MM.1S (cell line): ENCODE results near the gene BPIFA1.

Experiments used
- DNase-seq: peaks from one replicate; pipeline ENCODE4 v3.0.0-alpha.2; 2015
- H2AFZ ChIP-seq: fragments of 300-600 bp; sonication (generic); 2 replicates; pipeline ENCODE4 v1.6.0; 2016; ENCODE audit warnings: antibody characterized with exemption, low read length
- H3F3A ChIP-seq: fragments of 300-600 bp; sonication (generic); 2 replicates; pipeline ENCODE4 v1.6.1; 2016; ENCODE audit warnings: mild to moderate bottlenecking, antibody characterized with exemption, low read length, moderate library complexity, mixed read lengths; ENCODE audit not compliant: insufficient read depth
- H3K27ac ChIP-seq: fragments of 300-600 bp; sonication (generic); 2 replicates; pipeline ENCODE4 v1.5.1; 2016; ENCODE audit warnings: mild to moderate bottlenecking, low read length
- H3K27me3 ChIP-seq: fragments of 300-600 bp; sonication (generic); replicated peaks from 2 replicates; pipeline ENCODE4 v1.6.0; 2016; ENCODE audit warnings: low read length; ENCODE audit not compliant: insufficient read depth
- H3K36me3 ChIP-seq: fragments of 300-600 bp; sonication (generic); replicated peaks from 2 replicates; pipeline ENCODE4 v1.6.1; 2016; ENCODE audit warnings: mild to moderate bottlenecking, low read length, mixed read lengths; ENCODE audit not compliant: insufficient read depth
- H3K4me1 ChIP-seq: fragments of 300-600 bp; sonication (generic); 2 replicates; pipeline ENCODE4 v1.6.1; 2016; ENCODE audit warnings: low read length, mixed read lengths
- H3K4me2 ChIP-seq: fragments of 300-600 bp; sonication (generic); 2 replicates; pipeline ENCODE4 v1.6.0; 2016; ENCODE audit warnings: low read depth, low read length
- H3K4me3 ChIP-seq: fragments of 300-600 bp; sonication (generic); 2 replicates; pipeline ENCODE4 v1.5.1; 2016; ENCODE audit warnings: low read length, mixed read lengths
- H3K79me2 ChIP-seq: fragments of 300-600 bp; sonication (generic); 2 replicates; pipeline ENCODE4 v1.6.1; 2016; ENCODE audit warnings: mixed run types, low read length, mixed read lengths
- H3K9ac ChIP-seq: fragments of 300-600 bp; sonication (generic); 2 replicates; pipeline ENCODE4 v1.6.1; 2016; ENCODE audit warnings: low read length, mixed read lengths
- H3K9me2 ChIP-seq: fragments of 300-600 bp; sonication (generic); replicated peaks from 2 replicates; pipeline ENCODE4 v1.6.1; 2016; ENCODE audit warnings: mild to moderate bottlenecking, low read length, mixed read lengths; ENCODE audit not compliant: insufficient read depth
- H3K9me3 ChIP-seq: fragments of 300-600 bp; sonication (generic); replicated peaks from 2 replicates; pipeline ENCODE4 v1.6.1; 2016; ENCODE audit warnings: mild to moderate bottlenecking, low read length, mixed read lengths; ENCODE audit not compliant: insufficient read depth
- H4K20me1 ChIP-seq: fragments of 300-600 bp; sonication (generic); 2 replicates; pipeline ENCODE4 v1.6.1; 2016; ENCODE audit warnings: mild to moderate bottlenecking, low read length, moderate library complexity, mixed read lengths; ENCODE audit not compliant: insufficient read depth
- EZH2 ChIP-seq: fragments of 300-600 bp; sonication (generic); optimal IDR thresholded peaks from 2 replicates; pipeline ENCODE3; 2017; ENCODE audit warnings: low read depth, mild to moderate bottlenecking, antibody characterized with exemption, low read length, mixed read lengths
- EZH2phosphoT487 ChIP-seq: fragments of 300-600 bp; sonication (generic); IDR thresholded peaks from 2 replicates; pipeline ENCODE4 v1.6.1; 2018; ENCODE audit warnings: antibody characterized with exemption, low read length
- TF ChIP-seq, protein P1 (sequence below): fragments of 300-600 bp; sonication (generic); IDR thresholded peaks from 2 replicates; pipeline ENCODE4 v1.5.1; 2016; ENCODE audit warnings: antibody characterized with exemption, low read length, mixed read lengths

The BPIFA1 gene

DNA sequence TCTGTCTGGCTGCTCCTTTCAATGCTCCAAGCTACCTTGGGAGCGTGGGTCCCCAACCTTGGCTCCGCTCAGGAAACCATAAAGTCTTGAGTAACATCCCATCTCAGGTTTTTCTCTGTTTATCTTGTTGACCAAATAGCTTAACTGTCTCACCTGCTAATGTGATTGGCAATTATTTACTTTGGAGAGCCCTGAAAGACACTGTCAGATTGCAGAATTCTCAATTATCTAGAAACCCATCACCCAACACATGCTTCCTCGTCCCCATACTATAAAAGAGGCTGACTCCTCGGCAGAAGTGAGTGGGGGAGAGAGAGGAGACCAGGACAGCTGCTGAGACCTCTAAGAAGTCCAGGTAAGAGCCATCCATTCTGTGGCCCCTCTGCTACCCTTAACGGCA is at the start of gene BPIFA1:
Gene BPIFA1, plus strand, starts transcription at position 301 of the 400 bp plus-strand sequence. CDS start 1,716 bp downstream, outside the sequence.
- Histone ChIP-seq H2AFZ (no peak within 1 kb of the TSS), H3K4me3 (no peak within 1 kb of the TSS), H3F3A (no peaks in the 10 kb centered on the region), H4K20me1 (no peaks in the 10 kb centered on the region), H3K4me1 (no peaks in the 10 kb centered on the region), H3K27me3 (peaks cover 21% of the 10 kb centered on the region), H3K79me2 (no peaks in the 10 kb centered on the region), H3K36me3 (no peaks in the 10 kb centered on the region), H3K9ac (no peak within 1 kb of the TSS), H3K9me3 (no peaks in the 10 kb centered on the region), H3K9me2 (no peaks in the 10 kb centered on the region), H3K27ac (no peak within 1 kb of the TSS), H3K4me2 (no peak within 1 kb of the TSS)
- DNase-seq: no peak
- TF ChIP-seq, protein P1, sequence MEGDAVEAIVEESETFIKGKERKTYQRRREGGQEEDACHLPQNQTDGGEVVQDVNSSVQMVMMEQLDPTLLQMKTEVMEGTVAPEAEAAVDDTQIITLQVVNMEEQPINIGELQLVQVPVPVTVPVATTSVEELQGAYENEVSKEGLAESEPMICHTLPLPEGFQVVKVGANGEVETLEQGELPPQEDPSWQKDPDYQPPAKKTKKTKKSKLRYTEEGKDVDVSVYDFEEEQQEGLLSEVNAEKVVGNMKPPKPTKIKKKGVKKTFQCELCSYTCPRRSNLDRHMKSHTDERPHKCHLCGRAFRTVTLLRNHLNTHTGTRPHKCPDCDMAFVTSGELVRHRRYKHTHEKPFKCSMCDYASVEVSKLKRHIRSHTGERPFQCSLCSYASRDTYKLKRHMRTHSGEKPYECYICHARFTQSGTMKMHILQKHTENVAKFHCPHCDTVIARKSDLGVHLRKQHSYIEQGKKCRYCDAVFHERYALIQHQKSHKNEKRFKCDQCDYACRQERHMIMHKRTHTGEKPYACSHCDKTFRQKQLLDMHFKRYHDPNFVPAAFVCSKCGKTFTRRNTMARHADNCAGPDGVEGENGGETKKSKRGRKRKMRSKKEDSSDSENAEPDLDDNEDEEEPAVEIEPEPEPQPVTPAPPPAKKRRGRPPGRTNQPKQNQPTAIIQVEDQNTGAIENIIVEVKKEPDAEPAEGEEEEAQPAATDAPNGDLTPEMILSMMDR: no peak
- no peak for TF ChIP-seq EZH2
- TF ChIP-seq EZH2phosphoT487: no peak

- TF ChIP-seq EZH2 (no peak), EZH2phosphoT487 (no peak)
- TF ChIP-seq, protein P1: no peak
- no peak for DNase-seq
- H3F3A ChIP-seq: no peaks in the 10 kb centered on the region
Observed at GRCh38 chr20:33187491-33187890, 48.3 kb upstream of the BPIFA1 start.

DNA sequence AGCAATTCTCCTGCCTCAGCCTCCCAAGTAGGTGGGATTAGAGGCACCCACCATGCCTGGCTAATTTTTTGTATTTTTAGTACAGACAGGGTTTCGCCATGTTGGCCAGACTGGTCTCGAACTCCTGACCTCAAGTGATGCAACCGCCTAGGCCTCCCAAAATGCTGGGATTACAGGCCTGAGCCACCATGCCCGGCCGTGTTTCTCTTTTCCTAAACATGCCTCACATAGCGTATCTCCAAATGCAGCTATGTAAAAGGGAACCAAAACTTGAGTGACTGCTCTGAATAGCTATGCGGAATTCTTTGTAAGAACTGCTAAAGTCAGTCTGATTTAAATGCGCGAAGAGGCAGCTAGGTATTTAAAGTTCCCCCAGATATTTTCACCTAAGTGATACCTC is 47.4 kb upstream of the BPIFA1 start:
- no peak overlapping the region for H3K4me3 ChIP-seq
- no peak overlapping the region for H2AFZ ChIP-seq
- H3F3A ChIP-seq: no peaks in the 10 kb centered on the region
- no peak overlapping the region for H3K4me2 ChIP-seq
- no peaks in the 10 kb centered on the region for H3K79me2 ChIP-seq
- H3K9me2 ChIP-seq: no peaks in the 10 kb centered on the region
- H3K9ac ChIP-seq: no peak overlapping the region
- no peaks in the 10 kb centered on the region for H3K9me3 ChIP-seq
- no peaks in the 10 kb centered on the region for H3K36me3 ChIP-seq
- no peak for DNase-seq
- no peaks in the 10 kb centered on the region for H3K4me1 ChIP-seq
- TF ChIP-seq, protein P1: no peak
- no peak for TF ChIP-seq EZH2
- no peak for TF ChIP-seq EZH2phosphoT487
- H3K27me3 ChIP-seq: peaks cover 33% of the 10 kb centered on the region
- H3K27ac ChIP-seq: no peak overlapping the region
- no peaks in the 10 kb centered on the region for H4K20me1 ChIP-seq

More at GRCh38 chr20:33187491-33187890, 48.3 kb upstream of the BPIFA1 start:
- Histone ChIP-seq H3K9ac (no peak overlapping the region), H3K27me3 (peaks cover 36% of the 10 kb centered on the region), H4K20me1 (no peaks in the 10 kb centered on the region), H3K4me1 (no peaks in the 10 kb centered on the region), H3K79me2 (no peaks in the 10 kb centered on the region), H2AFZ (no peak overlapping the region), H3K36me3 (no peaks in the 10 kb centered on the region), H3K9me3 (no peaks in the 10 kb centered on the region), H3K4me3 (no peak overlapping the region), H3K4me2 (no peak overlapping the region), H3K27ac (no peak overlapping the region), H3K9me2 (no peaks in the 10 kb centered on the region)
